DND-41 (cell line): ENCODE measurements around the gene DCC.

ENCODE experiments used
- ATAC-seq: fragments of 200-7000 bp; cut with Tn5 transposase; 3 replicates; pipeline ENCODE4 v1.9.1; 2021; ENCODE audit warnings: low read depth; ENCODE audit not compliant: insufficient read depth
- DNase-seq: peaks from one replicate; pipeline ENCODE4 v3.0.0-alpha.2; 2020
- H2AFZ ChIP-seq: 2 replicates; pipeline ENCODE4 v1.6.0; 2012; ENCODE audit warnings: low read depth, low read length
- H3K27ac ChIP-seq: 2 replicates; pipeline ENCODE4 v1.5.1; 2012; ENCODE audit warnings: low read length, inconsistent platforms
- H3K27me3 ChIP-seq: fragments of 200-600 bp; sonication (generic); 2 replicates; pipeline ENCODE4 v1.6.0; 2012; ENCODE audit warnings: low read length, mild to moderate bottlenecking, inconsistent platforms; ENCODE audit not compliant: insufficient read depth, poor library complexity
- H3K36me3 ChIP-seq: 2 replicates; pipeline ENCODE4 v1.5.1; 2012; ENCODE audit warnings: low read length, inconsistent platforms; ENCODE audit not compliant: insufficient read depth
- H3K4me1 ChIP-seq: 2 replicates; pipeline ENCODE4 v1.5.1; 2012; ENCODE audit warnings: mild to moderate bottlenecking, low read length; ENCODE audit not compliant: insufficient read depth
- H3K4me2 ChIP-seq: 2 replicates; pipeline ENCODE4 v1.6.0; 2012; ENCODE audit warnings: mild to moderate bottlenecking, moderate library complexity, low read length, inconsistent platforms; ENCODE audit not compliant: insufficient read depth
- H3K4me3 ChIP-seq, 2 experiments: fragments of 200-600 bp in 1 of 2; shearing (Covaris generic) in 1 of 2; 2 replicates each; pipeline ENCODE4 v1.5.1; 2012 to 2016; ENCODE audit warnings: inconsistent platforms in 2 of 2, low read length in 2 of 2, mild to moderate bottlenecking in 2 of 2, low read depth in 1 of 2, moderate library complexity in 1 of 2
- H3K79me2 ChIP-seq: 2 replicates; pipeline ENCODE4 v1.6.0; 2012; ENCODE audit warnings: low read length, inconsistent platforms; ENCODE audit not compliant: insufficient read depth
- H3K9ac ChIP-seq: 2 replicates; pipeline ENCODE4 v1.6.0; 2012; ENCODE audit warnings: low read depth, mild to moderate bottlenecking, inconsistent platforms, low read length, moderate library complexity
- H3K9me3 ChIP-seq: 2 replicates; pipeline ENCODE4 v1.5.1; 2012; ENCODE audit warnings: low read length, moderate library complexity, mild to moderate bottlenecking, inconsistent platforms; ENCODE audit not compliant: insufficient read depth, severe bottlenecking
- H4K20me1 ChIP-seq: 2 replicates; pipeline ENCODE4 v1.6.0; 2012; ENCODE audit warnings: low read length; ENCODE audit not compliant: insufficient read depth
- EZH2 ChIP-seq: IDR thresholded peaks from 3 replicates; pipeline ENCODE4 v1.6.1; 2012; ENCODE audit warnings: borderline replicate concordance, low read depth, mild to moderate bottlenecking, moderate library complexity, low read length, inconsistent platforms; ENCODE audit not compliant: severe bottlenecking
- TF ChIP-seq, protein P1 (sequence below): IDR thresholded peaks from 2 replicates; pipeline ENCODE4 v1.5.1; 2012; ENCODE audit warnings: borderline replicate concordance, low read length, moderate library complexity, mild to moderate bottlenecking; ENCODE audit not compliant: poor library complexity, severe bottlenecking; ENCODE audit errors: extremely low read depth

Gene DCC

DNA sequence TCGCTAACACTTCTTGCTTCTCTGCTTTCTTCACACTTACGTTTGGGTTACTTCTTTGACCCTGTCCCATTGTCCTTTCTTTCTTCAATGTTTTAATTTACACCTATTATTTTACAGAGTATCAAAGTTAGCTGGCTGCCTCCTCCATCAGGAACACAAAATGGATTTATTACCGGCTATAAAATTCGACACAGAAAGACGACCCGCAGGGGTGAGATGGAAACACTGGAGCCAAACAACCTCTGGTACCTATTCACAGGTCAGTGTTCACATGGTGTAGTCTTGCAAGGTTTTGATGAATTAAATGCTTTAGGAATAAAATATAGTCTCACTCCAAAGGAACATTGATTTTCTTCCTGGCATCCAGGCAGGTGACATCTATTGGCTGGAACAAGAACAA is 965.5 kb downstream of the DCC start:
- no peak overlapping the region for H3K4me2 ChIP-seq
- H3K36me3 ChIP-seq = no peaks in the 10 kb centered on the region
- H3K79me2 ChIP-seq = no peaks in the 10 kb centered on the region
- no peak overlapping the region for H3K27ac ChIP-seq
- no peaks in the 10 kb centered on the region for H3K27me3 ChIP-seq
- no peak overlapping the region for H3K4me3 ChIP-seq
- H2AFZ ChIP-seq = no peak overlapping the region
- no peak overlapping the region for H3K9ac ChIP-seq
- no peaks in the 10 kb centered on the region for H3K9me3 ChIP-seq
- no peak for TF ChIP-seq EZH2
- TF ChIP-seq, protein P1, sequence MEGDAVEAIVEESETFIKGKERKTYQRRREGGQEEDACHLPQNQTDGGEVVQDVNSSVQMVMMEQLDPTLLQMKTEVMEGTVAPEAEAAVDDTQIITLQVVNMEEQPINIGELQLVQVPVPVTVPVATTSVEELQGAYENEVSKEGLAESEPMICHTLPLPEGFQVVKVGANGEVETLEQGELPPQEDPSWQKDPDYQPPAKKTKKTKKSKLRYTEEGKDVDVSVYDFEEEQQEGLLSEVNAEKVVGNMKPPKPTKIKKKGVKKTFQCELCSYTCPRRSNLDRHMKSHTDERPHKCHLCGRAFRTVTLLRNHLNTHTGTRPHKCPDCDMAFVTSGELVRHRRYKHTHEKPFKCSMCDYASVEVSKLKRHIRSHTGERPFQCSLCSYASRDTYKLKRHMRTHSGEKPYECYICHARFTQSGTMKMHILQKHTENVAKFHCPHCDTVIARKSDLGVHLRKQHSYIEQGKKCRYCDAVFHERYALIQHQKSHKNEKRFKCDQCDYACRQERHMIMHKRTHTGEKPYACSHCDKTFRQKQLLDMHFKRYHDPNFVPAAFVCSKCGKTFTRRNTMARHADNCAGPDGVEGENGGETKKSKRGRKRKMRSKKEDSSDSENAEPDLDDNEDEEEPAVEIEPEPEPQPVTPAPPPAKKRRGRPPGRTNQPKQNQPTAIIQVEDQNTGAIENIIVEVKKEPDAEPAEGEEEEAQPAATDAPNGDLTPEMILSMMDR = no peak
- ATAC-seq = no peak
- no peak for DNase-seq
- H3K4me1 ChIP-seq = no peaks in the 10 kb centered on the region
- no peaks in the 10 kb centered on the region for H4K20me1 ChIP-seq

DNA sequence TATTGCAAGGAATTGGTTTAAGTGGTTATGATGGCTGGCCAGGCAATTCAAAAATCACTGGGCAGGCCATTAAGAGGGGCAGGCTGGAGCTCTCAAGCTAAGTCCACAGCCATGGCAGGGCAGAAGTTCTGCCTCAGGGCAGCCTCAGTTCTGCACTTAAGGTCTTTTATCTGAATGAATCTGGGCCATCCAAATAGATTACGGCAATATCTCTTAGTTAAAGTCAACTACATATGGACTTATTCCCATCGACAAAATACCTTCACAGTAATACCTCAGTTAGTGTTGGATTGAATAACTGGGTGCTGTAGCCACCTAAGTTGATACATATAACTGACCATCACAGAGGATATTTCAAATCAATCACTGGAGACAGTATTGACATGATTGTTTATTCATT is 979.6 kb downstream of the DCC start:
- DNase-seq (no peak), ATAC-seq (no peak)
- H3K4me3 ChIP-seq = no peak overlapping the region
- no peaks in the 10 kb centered on the region for H3K36me3 ChIP-seq
- no peak for TF ChIP-seq EZH2
- TF ChIP-seq, protein P1 = no peak
- no peaks in the 10 kb centered on the region for H3K27me3 ChIP-seq
- H2AFZ ChIP-seq = no peak overlapping the region
- H3K9me3 ChIP-seq = no peaks in the 10 kb centered on the region
- no peaks in the 10 kb centered on the region for H3K4me1 ChIP-seq
- H3K4me2 ChIP-seq = no peak overlapping the region
- no peak overlapping the region for H3K9ac ChIP-seq
- H3K79me2 ChIP-seq = no peaks in the 10 kb centered on the region
- H3K27ac ChIP-seq = no peak overlapping the region
- no peaks in the 10 kb centered on the region for H4K20me1 ChIP-seq

DNA sequence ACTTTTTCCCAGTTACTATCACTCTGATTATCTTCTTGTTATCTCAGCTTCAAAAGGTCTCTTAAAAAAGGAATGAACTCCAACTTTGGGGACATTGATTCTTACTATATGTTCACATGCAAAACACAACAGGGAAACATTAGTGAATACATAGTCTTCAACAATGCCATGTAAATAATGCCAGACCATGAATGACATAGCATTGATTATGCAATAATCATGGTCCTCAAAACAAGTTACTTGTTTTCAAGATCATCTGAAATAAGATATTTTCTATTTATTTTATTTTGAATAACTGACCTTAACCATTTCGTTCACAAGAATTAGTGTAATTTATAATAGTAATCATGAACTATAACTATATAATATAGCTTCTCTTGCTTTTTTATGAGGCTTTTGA is 982.2 kb downstream of the DCC start:
- TF ChIP-seq, protein P1 = no peak
- no peak for TF ChIP-seq EZH2
- ATAC-seq (no peak), DNase-seq (no peak)
- Histone ChIP-seq H3K27me3 (no peaks in the 10 kb centered on the region), H3K4me2 (no peak overlapping the region), H3K79me2 (no peaks in the 10 kb centered on the region), H3K9ac (no peak overlapping the region), H3K27ac (no peak overlapping the region), H3K4me1 (no peaks in the 10 kb centered on the region), H3K9me3 (no peaks in the 10 kb centered on the region), H3K36me3 (no peaks in the 10 kb centered on the region), H4K20me1 (no peaks in the 10 kb centered on the region), H3K4me3 (no peak overlapping the region), H2AFZ (no peak overlapping the region)

DNA sequence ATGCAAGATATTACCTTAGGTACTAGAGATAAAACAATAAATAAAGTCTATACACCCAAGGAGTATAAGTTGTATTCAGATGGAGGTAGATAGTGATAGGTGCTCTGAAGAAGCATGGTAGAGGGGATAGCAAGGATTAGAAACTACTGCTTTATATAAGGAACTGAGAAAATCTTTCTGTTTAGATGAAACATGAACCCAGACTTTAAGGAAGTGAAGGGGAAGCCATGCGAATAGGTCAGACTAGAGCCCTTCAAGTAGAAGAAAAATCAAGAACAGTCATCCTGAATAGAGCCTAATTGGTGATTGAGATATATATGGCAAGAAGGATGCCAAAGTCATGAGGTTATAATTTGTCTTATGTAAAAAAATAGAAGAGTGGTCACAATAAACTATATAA is 984.4 kb downstream of the DCC start:
- no peaks in the 10 kb centered on the region for H3K36me3 ChIP-seq
- no peaks in the 10 kb centered on the region for H3K27me3 ChIP-seq
- H3K4me2 ChIP-seq = no peak overlapping the region
- H2AFZ ChIP-seq = no peak overlapping the region
- H4K20me1 ChIP-seq = no peaks in the 10 kb centered on the region
- TF ChIP-seq, protein P1 = no peak
- no peak for TF ChIP-seq EZH2
- no peak overlapping the region for H3K9ac ChIP-seq
- H3K4me3 ChIP-seq = no peak overlapping the region
- ATAC-seq (no peak), DNase-seq (no peak)
- H3K79me2 ChIP-seq = no peaks in the 10 kb centered on the region
- no peaks in the 10 kb centered on the region for H3K4me1 ChIP-seq
- H3K27ac ChIP-seq = no peak overlapping the region
- no peaks in the 10 kb centered on the region for H3K9me3 ChIP-seq
